ENCODE measurements around the gene ZNF784. TPM values are rescaled to one million over a fixed set of nuclear protein-coding genes. Genes with fewer than 3 reads are reported as not detected.

Gene ZNF784
- total and polyA plus RNA-seq, 9 of the 15 experiments (the other 6 are each of a cell fraction or from before 2014, with no cell fraction given), result 0.14 to 6.1 (median 2.1) TPM

GRCh38 chr19:55611983-55612645 is 12.3 kb downstream of the ZNF784 start (continued):
- TF ChIP-seq, protein P1, sequence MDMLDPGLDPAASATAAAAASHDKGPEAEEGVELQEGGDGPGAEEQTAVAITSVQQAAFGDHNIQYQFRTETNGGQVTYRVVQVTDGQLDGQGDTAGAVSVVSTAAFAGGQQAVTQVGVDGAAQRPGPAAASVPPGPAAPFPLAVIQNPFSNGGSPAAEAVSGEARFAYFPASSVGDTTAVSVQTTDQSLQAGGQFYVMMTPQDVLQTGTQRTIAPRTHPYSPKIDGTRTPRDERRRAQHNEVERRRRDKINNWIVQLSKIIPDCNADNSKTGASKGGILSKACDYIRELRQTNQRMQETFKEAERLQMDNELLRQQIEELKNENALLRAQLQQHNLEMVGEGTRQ (CRISPR knock-in tag; IDR thresholded peaks at IDR 0.05), result no peak
- TF ChIP-seq, protein P2, sequence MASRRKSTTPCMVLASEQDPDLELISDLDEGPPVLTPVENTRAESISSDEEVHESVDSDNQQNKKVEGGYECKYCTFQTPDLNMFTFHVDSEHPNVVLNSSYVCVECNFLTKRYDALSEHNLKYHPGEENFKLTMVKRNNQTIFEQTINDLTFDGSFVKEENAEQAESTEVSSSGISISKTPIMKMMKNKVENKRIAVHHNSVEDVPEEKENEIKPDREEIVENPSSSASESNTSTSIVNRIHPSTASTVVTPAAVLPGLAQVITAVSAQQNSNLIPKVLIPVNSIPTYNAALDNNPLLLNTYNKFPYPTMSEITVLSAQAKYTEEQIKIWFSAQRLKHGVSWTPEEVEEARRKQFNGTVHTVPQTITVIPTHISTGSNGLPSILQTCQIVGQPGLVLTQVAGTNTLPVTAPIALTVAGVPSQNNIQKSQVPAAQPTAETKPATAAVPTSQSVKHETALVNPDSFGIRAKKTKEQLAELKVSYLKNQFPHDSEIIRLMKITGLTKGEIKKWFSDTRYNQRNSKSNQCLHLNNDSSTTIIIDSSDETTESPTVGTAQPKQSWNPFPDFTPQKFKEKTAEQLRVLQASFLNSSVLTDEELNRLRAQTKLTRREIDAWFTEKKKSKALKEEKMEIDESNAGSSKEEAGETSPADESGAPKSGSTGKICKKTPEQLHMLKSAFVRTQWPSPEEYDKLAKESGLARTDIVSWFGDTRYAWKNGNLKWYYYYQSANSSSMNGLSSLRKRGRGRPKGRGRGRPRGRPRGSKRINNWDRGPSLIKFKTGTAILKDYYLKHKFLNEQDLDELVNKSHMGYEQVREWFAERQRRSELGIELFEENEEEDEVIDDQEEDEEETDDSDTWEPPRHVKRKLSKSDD (conservative IDR thresholded peaks at IDR 0.05; ENCODE audit: low read length), result no peak

DNA sequence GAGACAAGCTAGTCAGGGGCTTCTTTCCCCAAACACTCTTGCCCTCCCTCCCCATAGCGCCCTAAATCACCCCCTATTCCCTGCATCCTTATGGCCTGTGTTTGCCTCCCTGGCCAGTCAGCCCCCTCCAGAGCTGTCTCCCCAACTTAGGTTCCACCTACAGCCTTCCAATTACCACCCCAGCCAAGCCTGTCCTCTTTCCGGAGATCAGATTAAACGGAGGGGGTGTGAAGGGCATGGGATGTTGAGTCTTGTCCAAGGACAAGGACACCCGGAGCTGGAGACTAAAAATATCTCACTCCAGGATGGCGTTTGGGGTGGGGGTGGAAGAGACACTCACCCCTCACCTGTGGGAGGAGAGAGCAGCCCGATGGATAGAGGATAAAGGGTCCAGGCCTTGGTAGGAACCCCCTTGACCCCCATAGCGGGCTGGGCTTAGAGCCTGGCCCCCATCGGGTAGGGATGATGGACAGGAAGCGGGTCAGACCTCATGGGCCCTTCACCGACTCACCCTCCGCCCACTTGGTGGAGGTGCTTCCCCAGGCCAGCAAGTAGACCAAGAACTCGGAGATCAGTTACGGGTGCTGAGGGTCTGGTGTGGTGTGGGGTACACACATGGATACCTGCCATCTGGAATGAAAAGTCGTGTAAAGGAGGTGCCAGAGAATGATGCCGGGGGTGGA is 12.9 kb downstream of the ZNF784 start:
- no peak overlapping the region for H3K4me2 ChIP-seq (ENCODE audit: insufficient read depth, low read length)
- no peak for FAIRE-seq
- ATAC-seq, result no peak
- BruUV-seq (replicated peaks), result no TSS peak
- no peaks in the 10 kb centered on the region for H3K9me1 ChIP-seq (ENCODE audit: control insufficient read depth, insufficient read depth, low read length)
- POLR2A ChIA-PET, result interaction anchor here (0.6 to 1.1 kb wide), 4 partner anchors 11 to 27 kb away, joined by 3 read pairs; partner anchors contain the start of gene ZNF784
- H3K4me3 ChIP-seq, result no peak overlapping the region
- no peaks in the 10 kb centered on the region for H3K27me3 ChIP-seq (ENCODE audit: control insufficient read depth in 2 of 2, insufficient read depth in 2 of 2, low read length in 2 of 2)
- WGBS (ENCODE audit: insufficient coverage, low coverage, missing lambda C conversion rate), result 77% methylated on average over 15 of the region's 15 CpGs
- TF ChIP-seq ZNF79 (CRISPR knock-in tag; IDR thresholded peaks at IDR 0.05; ENCODE audit: low read depth) (no peak), PRPF4 (IDR thresholded peaks at IDR 0.05; ENCODE audit: insufficient read depth, low read depth, low read length, poor library complexity, severe bottlenecking) (no peak), MAFK (IDR thresholded peaks at IDR 0.05; ENCODE audit: low read length) (no peak), STAT5B (CRISPR knock-in tag; IDR thresholded peaks at IDR 0.05) (no peak), ID3 (CRISPR knock-in tag; IDR thresholded peaks at IDR 0.05) (no peak), ID3 (tag; IDR thresholded peaks at IDR 0.05) (no peak), ZNF143 (CRISPR knock-in tag; IDR thresholded peaks at IDR 0.05) (no peak), RHOXF2B (CRISPR knock-in tag; conservative IDR thresholded peaks at IDR 0.05) (no peak)
- intact Hi-C loops (cut with micrococcal nuclease), result no loop called here
- H3K9ac ChIP-seq (ENCODE audit: insufficient read depth in 1 of 2, low read depth in 2 of 2, low read length in 2 of 2), result no peak overlapping the region
- H4K20me1 ChIP-seq (replicated peaks; ENCODE audit: control insufficient read depth, insufficient read depth, low read length), result no peaks in the 10 kb centered on the region
- no peak for DNase-seq (ENCODE audit: extremely low read depth in 1 of 4, low spot score in 3 of 4)
- no peak overlapping the region for H3K27ac ChIP-seq (ENCODE audit: extremely low read depth, low read depth, low read length)
- in situ Hi-C loops (cut with MboI), result no loop called here
- peaks cover 15% of the 10 kb centered on the region for H3K79me2 ChIP-seq (ENCODE audit: control insufficient read depth, insufficient read depth, low read length)
- CTCF ChIA-PET (ENCODE audit: low intra/inter-chr PET ratio), result no interaction called here
- peaks cover 32% of the 10 kb centered on the region; the same call in 2 of the 3 replicates for H3K36me3 ChIP-seq (ENCODE audit: control insufficient read depth, insufficient read depth, low read length)
- no peak overlapping the region for H2AFZ ChIP-seq (ENCODE audit: low read depth, low read length)
- H3K4me1 ChIP-seq (replicated peaks in 1 of 2; ENCODE audit: control insufficient read depth in 2 of 2, insufficient read depth in 2 of 2, low read length in 2 of 2), result peaks cover 6 to 8% of the 10 kb centered on the region in 2 experiments
- H3K9me3 ChIP-seq (replicated peaks; ENCODE audit: control insufficient read depth, insufficient read depth, low read depth, low read length), result no peaks in the 10 kb centered on the region

All from K562 (cell line).